K562 (cell line): ENCODE measurements around the gene TRAP1. TPM values are rescaled to one million over a fixed set of nuclear protein-coding genes. Genes with fewer than 3 reads are reported as not detected.

Experiments used
- ARNT ChIP-seq, 2 experiments: fragments of 450-650 bp; IDR thresholded peaks; 2 replicates each; pipeline ENCODE4 v1.6.1; 2016; ENCODE audit warnings: mild to moderate bottlenecking in 1 of 2
- CREM ChIP-seq: IDR thresholded peaks from 2 replicates; pipeline ENCODE4 v1.6.1; 2014; ENCODE audit warnings: antibody characterized with exemption, low read depth
- CTCF ChIP-seq, 3 experiments: IDR thresholded peaks in 2 of 3; conservative IDR thresholded peaks in 1 of 3; 2 replicates each; pipeline ENCODE4 v1.5.1; 2011 to 2012; ENCODE audit warnings: low read length in 3 of 3, mild to moderate bottlenecking in 3 of 3, control low read depth in 2 of 3, improper control_type of control experiment in 1 of 3, inconsistent platforms in 1 of 3, low read depth in 1 of 3, mixed read lengths in 1 of 3, moderate library complexity in 1 of 3; ENCODE audit not compliant: insufficient read depth in 2 of 3
- E2F5 ChIP-seq: sonication (generic); formaldehyde crosslinking; IDR thresholded peaks from 2 replicates; pipeline ENCODE4 v1.8.0; 2022; ENCODE audit warnings: mild to moderate bottlenecking, missing genetic modification reagents
- ELK3 ChIP-seq: fragments of 450-650 bp; formaldehyde crosslinking; IDR thresholded peaks from 2 replicates; pipeline ENCODE4 v1.4.0; 2020; ENCODE audit warnings: mild to moderate bottlenecking
- FOXA3 ChIP-seq, 2 experiments: fragments of 450-650 bp in 1 of 2; sonication (generic) in 1 of 2; formaldehyde crosslinking; IDR thresholded peaks in 1 of 2; conservative IDR thresholded peaks in 1 of 2; 2 replicates each; pipeline versions ENCODE4 v1.4.0 to v1.8.0; 2020 to 2022; ENCODE audit warnings: mild to moderate bottlenecking in 2 of 2, missing genetic modification reagents in 1 of 2
- KHSRP ChIP-seq: fragments of 450-650 bp; IDR thresholded peaks from 2 replicates; pipeline ENCODE4 v1.6.1; 2017
- MAFK ChIP-seq: IDR thresholded peaks from 2 replicates; pipeline ENCODE4 v1.6.1; 2011; ENCODE audit warnings: low read length, improper control_type of control experiment
- NFYB ChIP-seq: IDR thresholded peaks from 2 replicates; pipeline ENCODE4 v1.6.1; 2011; ENCODE audit warnings: mild to moderate bottlenecking, moderate library complexity; ENCODE audit not compliant: insufficient read length; ENCODE audit errors: extremely low read depth
- RBM15 ChIP-seq: fragments of 200-400 bp; formaldehyde crosslinking; IDR thresholded peaks from 2 replicates; pipeline ENCODE4 v1.6.1; 2018; ENCODE audit warnings: mild to moderate bottlenecking, low read length, moderate library complexity; ENCODE audit not compliant: insufficient read depth
- SUPT5H ChIP-seq: fragments of 450-650 bp; IDR thresholded peaks from 2 replicates; pipeline ENCODE4 v1.6.1; 2016
- VEZF1 ChIP-seq: fragments of 200-800 bp; sonication (Bioruptor generic); IDR thresholded peaks from 2 replicates; pipeline ENCODE4 v1.6.1; 2017; ENCODE audit warnings: missing genetic modification characterization, missing compliant biosample characterization
- ZBTB17 ChIP-seq: fragments of 450-650 bp; formaldehyde crosslinking; IDR thresholded peaks from 2 replicates; pipeline ENCODE4 v1.4.0; 2020; ENCODE audit warnings: mild to moderate bottlenecking
- ZBTB2 ChIP-seq: fragments of 450-650 bp; IDR thresholded peaks from 2 replicates; pipeline ENCODE4 v1.6.1; 2016; ENCODE audit warnings: antibody characterized with exemption
- ZNF57 ChIP-seq: fragments of 450-650 bp; formaldehyde crosslinking; IDR thresholded peaks from 2 replicates; pipeline ENCODE4 v1.4.0; 2020; ENCODE audit warnings: mild to moderate bottlenecking, moderate library complexity
- polyA plus RNA-seq, 8 experiments: library from polyadenylated mRNA; depleted of rRNA in 4 of 8; stranded (reverse) in 5 of 8; unstranded in 3 of 8; fragments of >200 nt; fragmentation: Nextera tagmentation in 2 of 8; fragmentation: Illumina TruSeq in 1 of 8; extraction: Ambion mirVana in 2 of 8; extraction: Trizol in 1 of 8; gene quantifications; 2 replicates each; pipeline versions ENCODE4 v1.2.1 to v1.2.3, GENCODE V29; 2011 to 2014; ENCODE audit warnings: inconsistent platforms in 1 of 8, missing spikeins in 1 of 8
- total RNA-seq, 7 experiments: library from RNA; depleted of rRNA in 6 of 7; stranded (reverse); fragments of >200 nt in 6 of 7; fragmentation: Illumina TruSeq in 2 of 7; extraction: Trizol in 2 of 7; gene quantifications; 2 replicates each; pipeline versions ENCODE4 v1.2.1 to v1.2.3, GENCODE V29; 2011 to 2021; ENCODE audit warnings: low replicate concordance in 1 of 7
- TF ChIP-seq, protein P1 (sequence below): sonication (generic); formaldehyde crosslinking; IDR thresholded peaks from 2 replicates; pipeline ENCODE4 v1.8.1; 2023; ENCODE audit warnings: mild to moderate bottlenecking, missing genetic modification reagents
- TF ChIP-seq, protein P2 (sequence below): fragments of 450-650 bp; IDR thresholded peaks from 2 replicates; pipeline ENCODE4 v1.6.1; 2017; ENCODE audit warnings: antibody characterized with exemption

Gene TRAP1
- total and polyA plus RNA-seq, 9 of the 15 experiments (the other 6 are each of a cell fraction or from before 2014, with no cell fraction given) = 19.1 to 436 (median 301) TPM

DNA sequence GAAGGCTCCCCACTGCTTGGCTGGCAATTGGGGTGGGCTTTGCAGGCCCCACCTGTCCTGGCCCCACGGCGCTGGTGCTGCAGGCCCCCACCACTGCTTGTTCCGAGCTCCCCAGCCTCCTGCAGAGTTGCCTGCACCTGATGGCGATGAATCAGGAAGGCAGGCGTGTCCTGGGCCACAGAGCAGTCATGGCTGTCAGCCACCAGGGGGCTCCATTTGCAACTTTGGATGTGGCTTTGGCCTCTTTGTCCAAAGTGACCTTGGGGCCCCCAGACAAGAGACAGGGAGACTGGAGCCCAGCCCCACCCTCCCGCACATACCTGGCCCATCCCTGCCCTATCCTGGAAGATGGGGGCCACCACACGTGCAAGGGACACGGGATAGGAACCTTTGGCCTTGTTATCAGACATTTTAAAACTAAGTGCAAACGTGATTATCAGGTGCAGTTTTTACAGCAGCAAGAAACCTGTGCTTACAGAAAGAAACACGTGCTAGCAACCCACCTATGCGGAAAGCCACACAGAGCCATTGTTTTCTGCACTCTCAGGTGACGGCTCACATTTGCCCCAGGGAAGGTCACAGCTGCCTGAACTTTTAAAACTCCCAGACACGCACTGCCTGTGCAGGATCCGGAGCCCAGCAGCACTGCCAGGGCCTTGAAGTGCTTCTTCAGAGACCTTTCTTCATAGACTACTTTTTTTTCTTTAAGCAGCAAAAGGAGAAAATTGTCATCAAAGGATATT lies 62.9 kb downstream of the TRAP1 start, which contains the start of gene DNASE1 (continued):
- no peak for TF ChIP-seq ZNF57 (CRISPR knock-in tag)
- TF ChIP-seq KHSRP = no peak
- TF ChIP-seq ZBTB2 = no peak
- no peak for TF ChIP-seq ARNT (IDR thresholded peaks at IDR 0.05)
- TF ChIP-seq ZBTB17 (CRISPR knock-in tag) = no peak
- no peak for TF ChIP-seq RBM15
- TF ChIP-seq SUPT5H = no peak
- TF ChIP-seq E2F5 (CRISPR knock-in tag) = no peak
- TF ChIP-seq ELK3 = no peak
- TF ChIP-seq MAFK = no peak
- TF ChIP-seq, protein P1, sequence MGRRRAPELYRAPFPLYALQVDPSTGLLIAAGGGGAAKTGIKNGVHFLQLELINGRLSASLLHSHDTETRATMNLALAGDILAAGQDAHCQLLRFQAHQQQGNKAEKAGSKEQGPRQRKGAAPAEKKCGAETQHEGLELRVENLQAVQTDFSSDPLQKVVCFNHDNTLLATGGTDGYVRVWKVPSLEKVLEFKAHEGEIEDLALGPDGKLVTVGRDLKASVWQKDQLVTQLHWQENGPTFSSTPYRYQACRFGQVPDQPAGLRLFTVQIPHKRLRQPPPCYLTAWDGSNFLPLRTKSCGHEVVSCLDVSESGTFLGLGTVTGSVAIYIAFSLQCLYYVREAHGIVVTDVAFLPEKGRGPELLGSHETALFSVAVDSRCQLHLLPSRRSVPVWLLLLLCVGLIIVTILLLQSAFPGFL (CRISPR knock-in tag) = no peak
- no peak for TF ChIP-seq FOXA3 (CRISPR knock-in tag; conservative IDR thresholded peaks at IDR 0.05 in 1 of 2, IDR thresholded peaks at IDR 0.05 in 1 of 2)
- TF ChIP-seq CTCF (IDR thresholded peaks at IDR 0.05 in 2 of 3, conservative IDR thresholded peaks at IDR 0.05 in 1 of 3; ENCODE audit: insufficient read depth in 2 of 3, low read depth in 1 of 3, low read length in 3 of 3) = peak; percentile 79 to 86 (median 85)
- TF ChIP-seq, protein P2, sequence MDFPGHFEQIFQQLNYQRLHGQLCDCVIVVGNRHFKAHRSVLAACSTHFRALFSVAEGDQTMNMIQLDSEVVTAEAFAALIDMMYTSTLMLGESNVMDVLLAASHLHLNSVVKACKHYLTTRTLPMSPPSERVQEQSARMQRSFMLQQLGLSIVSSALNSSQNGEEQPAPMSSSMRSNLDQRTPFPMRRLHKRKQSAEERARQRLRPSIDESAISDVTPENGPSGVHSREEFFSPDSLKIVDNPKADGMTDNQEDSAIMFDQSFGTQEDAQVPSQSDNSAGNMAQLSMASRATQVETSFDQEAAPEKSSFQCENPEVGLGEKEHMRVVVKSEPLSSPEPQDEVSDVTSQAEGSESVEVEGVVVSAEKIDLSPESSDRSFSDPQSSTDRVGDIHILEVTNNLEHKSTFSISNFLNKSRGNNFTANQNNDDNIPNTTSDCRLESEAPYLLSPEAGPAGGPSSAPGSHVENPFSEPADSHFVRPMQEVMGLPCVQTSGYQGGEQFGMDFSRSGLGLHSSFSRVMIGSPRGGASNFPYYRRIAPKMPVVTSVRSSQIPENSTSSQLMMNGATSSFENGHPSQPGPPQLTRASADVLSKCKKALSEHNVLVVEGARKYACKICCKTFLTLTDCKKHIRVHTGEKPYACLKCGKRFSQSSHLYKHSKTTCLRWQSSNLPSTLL = no peak
- no peak for TF ChIP-seq NFYB
- TF ChIP-seq CREM = peak; percentile 41; the same call in 1 of the 2 replicates
- TF ChIP-seq VEZF1 (CRISPR knock-in tag) = peak; percentile 29; the same call in 1 of the 2 replicates
